HL-60 (cell line): Measurements from ENCODE around the gene RABGAP1L.

ENCODE experiments used
- GABPA ChIP-seq: IDR thresholded peaks from 2 replicates; pipeline ENCODE4 v1.6.1; 2012; ENCODE audit warnings: low read depth
- TF ChIP-seq, protein P1 (sequence below): IDR thresholded peaks from one replicate; pipeline ENCODE4 v1.5.1; 2011; ENCODE audit warnings: low read length, control low read depth, inconsistent platforms; ENCODE audit not compliant: insufficient read depth

DNA sequence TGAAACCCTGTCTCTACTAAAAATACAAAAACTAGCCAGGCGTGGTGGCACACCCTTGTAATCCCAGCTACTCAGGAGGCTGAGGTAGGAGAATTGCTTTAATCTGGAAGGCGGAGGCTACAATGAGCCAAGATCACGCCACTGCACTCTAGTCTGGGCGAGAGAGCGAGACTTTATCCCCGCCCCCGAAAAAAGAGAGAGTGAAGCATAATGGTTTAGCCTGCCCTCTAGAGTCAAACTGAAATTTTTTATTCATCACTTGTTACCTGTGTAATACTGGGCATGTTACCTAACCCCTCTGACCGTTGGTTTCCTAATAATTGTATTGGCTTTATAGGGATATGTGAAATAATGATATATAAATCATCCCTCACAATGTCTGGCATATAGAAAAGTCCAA, 307.3 kb downstream of the RABGAP1L start:
- TF ChIP-seq, protein P1, sequence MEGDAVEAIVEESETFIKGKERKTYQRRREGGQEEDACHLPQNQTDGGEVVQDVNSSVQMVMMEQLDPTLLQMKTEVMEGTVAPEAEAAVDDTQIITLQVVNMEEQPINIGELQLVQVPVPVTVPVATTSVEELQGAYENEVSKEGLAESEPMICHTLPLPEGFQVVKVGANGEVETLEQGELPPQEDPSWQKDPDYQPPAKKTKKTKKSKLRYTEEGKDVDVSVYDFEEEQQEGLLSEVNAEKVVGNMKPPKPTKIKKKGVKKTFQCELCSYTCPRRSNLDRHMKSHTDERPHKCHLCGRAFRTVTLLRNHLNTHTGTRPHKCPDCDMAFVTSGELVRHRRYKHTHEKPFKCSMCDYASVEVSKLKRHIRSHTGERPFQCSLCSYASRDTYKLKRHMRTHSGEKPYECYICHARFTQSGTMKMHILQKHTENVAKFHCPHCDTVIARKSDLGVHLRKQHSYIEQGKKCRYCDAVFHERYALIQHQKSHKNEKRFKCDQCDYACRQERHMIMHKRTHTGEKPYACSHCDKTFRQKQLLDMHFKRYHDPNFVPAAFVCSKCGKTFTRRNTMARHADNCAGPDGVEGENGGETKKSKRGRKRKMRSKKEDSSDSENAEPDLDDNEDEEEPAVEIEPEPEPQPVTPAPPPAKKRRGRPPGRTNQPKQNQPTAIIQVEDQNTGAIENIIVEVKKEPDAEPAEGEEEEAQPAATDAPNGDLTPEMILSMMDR, result no peak
- no peak for TF ChIP-seq GABPA
